PC-9 (cell line): ENCODE measurements around the gene USH2A. TPM values are rescaled to one million over a fixed set of nuclear protein-coding genes. Genes with fewer than 3 reads are reported as not detected.

Experiments
- BruUV-seq: library from RNA; stranded (reverse); fragments of 400-500 nt; replicated peaks from 2 replicates; lab custom pipeline; 2021; lab: Mats Ljungman, UMichigan
- CTCF ChIA-PET: fragments of 300-600 bp; sonication (Branson Sonifier 250); formaldehyde crosslinking; loops from one replicate; lab custom pipeline; 2022; ENCODE audit warnings: antibody characterized with exemption; lab: Charles Lee
- POLR2A ChIA-PET: fragments of 300-600 bp; sonication (Branson Sonifier 250); formaldehyde crosslinking; loops from one replicate; lab custom pipeline; 2022; ENCODE audit warnings: antibody characterized with exemption; ENCODE audit not compliant: unreplicated experiment; lab: Charles Lee
- DNase-seq, 2 experiments: peaks; one replicate each; pipeline versions ENCODE4 v3.0.0 to v3.0.0-alpha.2; 2015 to 2022; ENCODE audit warnings: mixed read lengths in 1 of 2
- H2AFZ ChIP-seq: fragments of 200-600 bp; sonication (generic); 2 replicates; pipeline ENCODE4 v1.8.1; 2017; ENCODE audit warnings: antibody characterized with exemption
- H3F3A ChIP-seq: fragments of 200-600 bp; sonication (generic); 2 replicates; pipeline ENCODE4 v1.8.1; 2017; ENCODE audit warnings: antibody characterized with exemption, mild to moderate bottlenecking, low read depth; ENCODE audit not compliant: insufficient read depth
- H3K27ac ChIP-seq: fragments of 200-600 bp; sonication (generic); 2 replicates; pipeline ENCODE4 v1.6.1; 2016; ENCODE audit warnings: mixed run types
- H3K27me3 ChIP-seq: fragments of 200-600 bp; sonication (generic); 2 replicates; pipeline ENCODE4 v1.6.1; 2016; ENCODE audit warnings: low read depth, mixed run types; ENCODE audit not compliant: insufficient read depth
- H3K36me3 ChIP-seq: fragments of 200-600 bp; sonication (generic); 2 replicates; pipeline ENCODE4 v1.6.1; 2016; ENCODE audit warnings: low read depth, mixed run types
- H3K4me1 ChIP-seq: fragments of 200-600 bp; sonication (generic); replicated peaks from 2 replicates; pipeline ENCODE4 v1.6.1; 2016; ENCODE audit warnings: mixed run types; ENCODE audit not compliant: insufficient read depth
- H3K4me2 ChIP-seq: fragments of 200-600 bp; sonication (generic); 2 replicates; pipeline ENCODE4 v1.6.1; 2017; ENCODE audit warnings: mixed run types
- H3K4me3 ChIP-seq: fragments of 200-600 bp; sonication (generic); 2 replicates; pipeline ENCODE4 v1.6.1; 2016; ENCODE audit warnings: mixed run types
- H3K79me2 ChIP-seq: fragments of 200-600 bp; sonication (generic); 2 replicates; pipeline ENCODE4 v1.6.1; 2017; ENCODE audit warnings: low read depth, mixed run types
- H3K9me2 ChIP-seq: fragments of 200-600 bp; sonication (generic); 2 replicates; pipeline ENCODE4 v1.8.1; 2017; ENCODE audit warnings: mild to moderate bottlenecking; ENCODE audit not compliant: insufficient read depth
- H3K9me3 ChIP-seq: fragments of 200-600 bp; sonication (generic); 2 replicates; pipeline ENCODE4 v1.8.1; 2016; ENCODE audit warnings: low read depth; ENCODE audit not compliant: insufficient read depth
- H4K20me1 ChIP-seq: fragments of 200-600 bp; sonication (generic); 2 replicates; pipeline ENCODE4 v1.8.1; 2017; ENCODE audit not compliant: insufficient read depth
- EZH2 ChIP-seq: fragments of 200-600 bp; sonication (generic); IDR thresholded peaks from 2 replicates; pipeline ENCODE4 v1.8.0; 2017; ENCODE audit warnings: antibody characterized with exemption, low read depth
- intact Hi-C: fragments of 100-400 bp; cut with micrococcal nuclease; formaldehyde crosslinking; loops from one replicate; pipeline ENCODE4 v1.10.0; 2022; ENCODE audit not compliant: unreplicated experiment
- total RNA-seq: library from RNA; stranded (reverse); gene quantifications from 2 replicates; pipeline ENCODE4 v1.2.3, GENCODE V29; 2021
- TF ChIP-seq, protein P1 (sequence below): fragments of 200-600 bp; sonication (generic); conservative IDR thresholded peaks from 2 replicates; pipeline ENCODE4 v1.6.1; 2017; ENCODE audit warnings: mixed run types, antibody characterized with exemption, mild to moderate bottlenecking, moderate library complexity

The USH2A gene
- total RNA-seq, 1 experiment from 2014 or later, result not detected

DNA sequence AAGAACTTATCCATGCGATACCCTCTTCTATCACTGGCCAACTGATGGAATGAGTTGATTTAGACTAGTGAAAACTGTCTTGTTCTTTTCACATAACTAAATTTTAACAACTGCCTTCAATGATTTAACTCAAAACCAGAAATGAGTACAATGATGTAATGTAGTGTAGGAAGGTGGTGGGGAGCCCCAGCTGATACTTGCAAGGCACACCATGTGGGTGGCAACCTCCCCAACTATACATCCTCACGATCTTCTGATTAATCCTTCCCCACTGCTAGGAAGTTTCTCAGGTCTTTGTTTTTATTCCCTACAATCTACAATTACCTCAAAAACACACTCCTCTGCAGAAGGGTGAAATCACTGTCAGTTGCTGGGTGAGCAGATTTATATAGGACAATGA lies 755.5 kb downstream of the USH2A start:
- Histone ChIP-seq H3K79me2 (no peaks in the 10 kb centered on the region), H3K9me2 (no peaks in the 10 kb centered on the region; the same call in 1 of the 2 replicates), H3K36me3 (no peaks in the 10 kb centered on the region), H3K27me3 (no peaks in the 10 kb centered on the region), H3K9me3 (no peaks in the 10 kb centered on the region), H3K4me3 (no peak overlapping the region), H3F3A (no peaks in the 10 kb centered on the region), H3K27ac (no peak overlapping the region), H2AFZ (no peak overlapping the region), H3K4me2 (no peak overlapping the region), H3K4me1 (no peaks in the 10 kb centered on the region), H4K20me1 (no peaks in the 10 kb centered on the region)
- intact Hi-C loops, result no loop called here
- CTCF ChIA-PET, result no interaction called here
- TF ChIP-seq, protein P1, sequence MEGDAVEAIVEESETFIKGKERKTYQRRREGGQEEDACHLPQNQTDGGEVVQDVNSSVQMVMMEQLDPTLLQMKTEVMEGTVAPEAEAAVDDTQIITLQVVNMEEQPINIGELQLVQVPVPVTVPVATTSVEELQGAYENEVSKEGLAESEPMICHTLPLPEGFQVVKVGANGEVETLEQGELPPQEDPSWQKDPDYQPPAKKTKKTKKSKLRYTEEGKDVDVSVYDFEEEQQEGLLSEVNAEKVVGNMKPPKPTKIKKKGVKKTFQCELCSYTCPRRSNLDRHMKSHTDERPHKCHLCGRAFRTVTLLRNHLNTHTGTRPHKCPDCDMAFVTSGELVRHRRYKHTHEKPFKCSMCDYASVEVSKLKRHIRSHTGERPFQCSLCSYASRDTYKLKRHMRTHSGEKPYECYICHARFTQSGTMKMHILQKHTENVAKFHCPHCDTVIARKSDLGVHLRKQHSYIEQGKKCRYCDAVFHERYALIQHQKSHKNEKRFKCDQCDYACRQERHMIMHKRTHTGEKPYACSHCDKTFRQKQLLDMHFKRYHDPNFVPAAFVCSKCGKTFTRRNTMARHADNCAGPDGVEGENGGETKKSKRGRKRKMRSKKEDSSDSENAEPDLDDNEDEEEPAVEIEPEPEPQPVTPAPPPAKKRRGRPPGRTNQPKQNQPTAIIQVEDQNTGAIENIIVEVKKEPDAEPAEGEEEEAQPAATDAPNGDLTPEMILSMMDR, result no peak
- TF ChIP-seq EZH2, result no peak
- BruUV-seq, result no TSS peak
- POLR2A ChIA-PET, result no interaction called here
- DNase-seq, result no peak

DNA sequence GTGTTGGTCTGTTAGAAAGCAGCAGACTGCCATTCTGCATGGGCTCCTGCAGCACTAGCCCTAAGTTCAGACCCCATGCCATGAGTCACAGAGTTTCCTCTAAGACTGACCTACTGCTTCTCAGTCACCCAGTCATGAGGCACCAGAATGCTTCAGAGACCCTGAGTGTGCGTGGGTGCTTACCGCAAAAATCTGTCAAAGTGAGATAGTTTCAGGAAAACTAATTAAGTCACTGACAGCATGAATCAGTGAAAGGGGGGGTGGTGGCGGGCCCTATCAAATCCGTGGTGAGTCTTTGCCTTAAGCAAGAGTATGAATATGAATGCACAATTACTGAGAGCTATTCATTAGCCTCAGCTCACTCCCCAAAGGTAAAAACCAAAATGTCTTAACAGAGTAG lies 758.0 kb downstream of the USH2A start:
- intact Hi-C loops, result no loop called here
- no peaks in the 10 kb centered on the region for H3K36me3 ChIP-seq
- ChIA-PET CTCF (no interaction called here), POLR2A (no interaction called here)
- no peaks in the 10 kb centered on the region for H4K20me1 ChIP-seq
- no peak overlapping the region for H3K4me3 ChIP-seq
- H3K9me3 ChIP-seq, result no peaks in the 10 kb centered on the region
- H3K79me2 ChIP-seq, result no peaks in the 10 kb centered on the region
- H3K4me1 ChIP-seq, result no peaks in the 10 kb centered on the region
- H2AFZ ChIP-seq, result no peak overlapping the region
- no peaks in the 10 kb centered on the region for H3F3A ChIP-seq
- H3K27me3 ChIP-seq, result no peaks in the 10 kb centered on the region
- no TSS peak for BruUV-seq
- no peak overlapping the region for H3K27ac ChIP-seq
- TF ChIP-seq, protein P1, result no peak
- no peak for TF ChIP-seq EZH2
- no peak for DNase-seq
- peaks cover 2% of the 10 kb centered on the region; the same call in 1 of the 2 replicates for H3K9me2 ChIP-seq
- H3K4me2 ChIP-seq, result no peak overlapping the region

DNA sequence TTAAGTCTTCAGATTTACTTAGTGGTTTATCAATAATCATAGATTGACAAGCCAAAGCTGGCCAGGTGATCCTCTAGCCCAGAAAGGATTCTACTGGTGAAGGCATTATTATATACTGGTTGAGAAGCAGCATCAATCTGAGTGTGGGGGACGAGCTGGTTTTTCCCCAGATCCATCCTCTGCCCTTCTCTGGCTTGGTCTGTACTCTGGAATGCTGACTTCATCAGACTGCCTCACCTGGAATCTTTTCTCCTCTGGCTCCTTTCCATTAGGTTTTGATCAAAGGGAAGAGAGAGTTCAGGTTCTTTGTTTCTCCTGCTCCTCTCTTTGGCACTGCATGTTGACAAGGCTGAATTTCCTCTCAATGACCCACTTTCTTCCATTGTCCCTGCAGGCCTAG lies 762.2 kb downstream of the USH2A start:
- Histone ChIP-seq H3K9me3 (no peaks in the 10 kb centered on the region), H3K4me3 (no peak overlapping the region), H3K27ac (no peak overlapping the region), H3K4me2 (no peak overlapping the region), H4K20me1 (no peaks in the 10 kb centered on the region), H3K79me2 (no peaks in the 10 kb centered on the region), H3K36me3 (no peaks in the 10 kb centered on the region), H3K4me1 (no peaks in the 10 kb centered on the region), H3F3A (no peaks in the 10 kb centered on the region), H3K9me2 (0 out of 2 replicates have a peak, but pooled peaks cover 2% of the 10 kb centered on the region), H3K27me3 (no peaks in the 10 kb centered on the region), H2AFZ (no peak overlapping the region)
- ChIA-PET CTCF (no interaction called here), POLR2A (no interaction called here)
- no TSS peak for BruUV-seq
- intact Hi-C loops, result no loop called here
- no peak for DNase-seq
- TF ChIP-seq, protein P1, result no peak
- no peak for TF ChIP-seq EZH2
